NCI-H187 (cell line): ENCODE measurements around the gene TBC1D1.

Source experiments
- DNase-seq, 2 experiments: peaks; one replicate each; lab custom pipeline; 2025; lab: John Stamatoyannopoulos, UW

Gene TBC1D1

DNA sequence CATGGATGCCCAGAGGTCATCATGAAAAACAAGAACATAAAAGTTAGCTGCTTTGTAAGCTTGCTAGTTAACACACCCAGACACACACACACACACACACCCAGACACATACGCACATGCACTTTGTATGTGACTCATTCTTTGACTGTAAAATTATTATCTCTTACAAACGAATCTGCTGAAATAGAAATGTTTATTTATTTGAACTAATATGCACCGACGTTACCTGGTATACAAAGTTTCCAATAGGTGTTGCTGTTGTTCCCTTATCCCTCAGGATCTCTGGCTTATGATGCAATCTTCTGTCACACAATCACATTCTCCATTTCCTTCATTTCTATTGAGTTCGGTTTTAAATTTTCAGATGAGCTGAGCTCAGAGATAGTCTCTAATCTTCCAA lies 278.6 kb downstream of the TBC1D1 start:
- DNase-seq = no peak

DNA sequence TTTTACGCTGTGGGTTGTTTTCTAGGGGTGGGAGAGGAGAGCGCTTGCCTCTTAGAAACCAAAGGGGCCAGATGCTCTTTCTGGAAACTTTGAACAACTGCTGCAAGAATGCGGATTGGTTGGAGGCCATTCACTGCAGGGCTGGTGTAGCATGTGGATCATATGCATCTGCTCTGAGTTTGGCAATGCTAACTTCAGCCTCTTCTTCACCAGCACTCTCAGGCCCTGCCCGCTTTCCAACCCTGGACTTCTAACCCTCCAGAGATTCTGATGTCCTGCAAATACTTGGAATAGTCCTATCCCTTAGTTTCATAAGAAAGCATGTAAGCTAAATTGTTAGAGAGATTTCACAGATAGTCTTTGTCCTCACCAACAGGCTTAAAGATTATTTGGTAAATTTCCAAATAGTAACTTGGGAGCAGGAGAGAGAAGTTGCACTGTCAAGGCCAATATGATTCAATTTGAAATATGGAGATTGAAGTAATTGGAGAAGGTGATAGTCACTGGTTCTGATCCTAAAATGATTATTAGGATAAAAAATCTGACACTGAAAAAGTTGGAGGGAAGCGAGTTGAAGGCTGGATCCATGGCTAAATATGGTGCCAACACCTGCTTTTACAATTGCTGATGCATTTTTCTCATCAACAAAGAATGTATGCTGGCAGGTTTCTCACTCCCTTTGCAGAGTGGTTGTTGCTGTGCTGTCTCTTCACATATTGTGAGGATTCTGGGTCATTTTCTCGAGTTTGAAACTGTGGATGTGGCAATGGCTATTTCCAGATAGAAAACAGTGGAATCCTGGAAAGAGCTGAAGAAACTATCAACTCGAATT lies 279.7 kb downstream of the TBC1D1 start:
- DNase-seq = no peak

DNA sequence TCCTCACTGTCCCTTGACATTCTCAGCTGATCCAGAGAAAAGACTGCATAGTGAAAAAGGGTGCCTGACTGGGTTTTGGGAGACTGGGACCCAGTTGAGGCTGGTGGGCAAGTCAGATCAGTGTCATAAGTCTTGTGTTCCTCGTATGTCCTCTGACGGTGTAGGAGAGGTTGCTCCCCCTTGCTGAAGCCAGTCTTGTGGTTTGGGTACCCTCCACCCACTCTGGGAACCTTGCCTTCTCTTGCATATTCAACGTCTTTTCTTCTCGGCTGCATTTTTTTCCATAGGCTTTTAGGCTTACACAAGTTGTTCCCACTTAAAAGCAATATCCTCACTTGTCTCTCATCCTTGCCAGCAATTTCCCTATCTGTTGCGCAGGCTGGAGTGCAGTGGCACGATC lies 281.2 kb downstream of the TBC1D1 start:
- no peak for DNase-seq

DNA sequence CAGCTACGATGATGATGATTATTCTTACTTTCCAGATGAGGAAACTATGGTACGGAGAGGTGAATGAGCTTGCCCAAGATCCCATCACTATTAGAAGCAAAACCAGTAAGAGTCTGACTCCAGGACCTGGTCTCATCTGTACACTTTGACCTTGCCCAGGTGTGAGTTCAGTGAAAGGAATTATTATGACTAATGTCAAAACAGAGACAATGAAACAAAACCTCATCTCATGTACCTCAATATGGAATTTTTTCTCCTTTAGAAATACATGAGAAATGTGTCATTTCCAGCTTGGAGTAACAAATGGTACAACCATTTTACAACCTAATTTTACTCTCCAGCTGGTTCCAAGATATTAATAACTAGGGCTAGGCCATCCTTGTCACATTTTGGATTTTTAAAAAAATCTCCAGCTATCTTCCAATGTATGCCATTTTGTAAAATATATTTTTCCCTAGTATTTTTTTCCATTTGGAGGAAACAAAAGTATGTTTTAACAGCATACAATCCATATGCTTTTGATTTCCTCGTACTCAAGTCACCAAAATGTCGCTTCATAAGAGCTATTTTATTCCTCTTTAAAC lies 283.1 kb downstream of the TBC1D1 start:
- no peak for DNase-seq

DNA sequence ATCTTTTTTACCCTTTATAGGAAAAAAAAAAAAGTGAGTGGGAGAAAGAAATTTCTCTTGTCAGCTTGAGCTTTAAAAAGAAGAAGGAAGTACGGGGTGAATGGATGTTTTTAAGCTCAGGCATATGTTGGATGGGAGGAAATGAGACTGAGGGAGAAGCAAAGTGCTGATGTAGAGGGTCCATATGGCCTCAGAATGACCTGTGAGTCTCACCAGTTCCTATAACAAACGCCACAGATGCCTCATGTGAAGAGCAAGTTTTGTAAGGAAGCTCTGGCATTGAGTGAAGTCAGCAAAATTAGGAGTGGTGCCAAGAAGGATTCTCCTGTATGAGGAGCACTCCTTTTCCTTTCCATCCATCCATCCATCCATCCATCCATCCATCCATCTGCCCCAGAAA lies 283.9 kb downstream of the TBC1D1 start:
- no peak for DNase-seq

DNA sequence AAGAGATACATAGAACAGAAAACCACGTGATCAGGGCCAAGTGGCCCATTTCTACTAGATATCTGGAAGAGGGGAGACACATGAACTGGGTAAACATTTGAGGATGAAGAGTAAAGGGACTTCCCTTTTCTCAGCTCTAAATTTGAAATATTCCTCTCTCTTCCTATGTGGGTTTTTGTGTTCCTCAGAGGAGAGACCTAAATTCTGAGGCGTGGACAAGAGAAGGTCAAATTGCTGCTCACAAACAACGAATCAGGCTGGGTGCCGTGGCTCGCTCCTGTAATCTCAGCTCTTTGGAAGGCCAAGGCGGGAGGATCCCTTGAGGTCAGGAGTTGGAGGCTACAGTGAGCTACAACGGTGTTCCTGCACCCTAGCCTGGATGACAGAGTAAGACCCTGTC lies 285.3 kb downstream of the TBC1D1 start:
- no peak for DNase-seq

DNA sequence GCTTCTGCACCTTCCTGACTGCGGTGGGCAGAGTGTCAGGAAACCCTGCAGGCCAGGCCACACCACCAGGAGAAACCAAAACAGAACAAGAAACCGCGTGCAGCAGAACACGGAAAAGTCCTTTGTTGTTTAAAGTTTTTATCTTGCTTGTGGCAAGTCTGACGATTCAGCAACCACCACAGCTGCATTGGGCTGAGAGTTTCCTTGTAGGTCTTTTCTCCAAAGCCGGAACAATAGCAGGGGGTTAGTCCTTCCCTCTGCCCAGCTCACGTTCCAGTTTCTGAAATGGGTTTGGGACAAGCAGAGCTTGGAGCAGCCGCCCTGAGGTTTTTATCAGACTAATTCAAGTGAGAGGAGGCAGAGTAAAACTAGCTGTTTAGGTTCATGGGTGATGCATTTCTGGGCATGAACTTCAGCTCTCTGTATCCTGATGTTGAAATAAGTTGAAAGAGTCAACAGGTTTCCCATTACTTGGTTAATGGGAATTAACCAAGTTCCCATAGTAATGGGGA lies 286.2 kb downstream of the TBC1D1 start:
- no peak for DNase-seq

DNA sequence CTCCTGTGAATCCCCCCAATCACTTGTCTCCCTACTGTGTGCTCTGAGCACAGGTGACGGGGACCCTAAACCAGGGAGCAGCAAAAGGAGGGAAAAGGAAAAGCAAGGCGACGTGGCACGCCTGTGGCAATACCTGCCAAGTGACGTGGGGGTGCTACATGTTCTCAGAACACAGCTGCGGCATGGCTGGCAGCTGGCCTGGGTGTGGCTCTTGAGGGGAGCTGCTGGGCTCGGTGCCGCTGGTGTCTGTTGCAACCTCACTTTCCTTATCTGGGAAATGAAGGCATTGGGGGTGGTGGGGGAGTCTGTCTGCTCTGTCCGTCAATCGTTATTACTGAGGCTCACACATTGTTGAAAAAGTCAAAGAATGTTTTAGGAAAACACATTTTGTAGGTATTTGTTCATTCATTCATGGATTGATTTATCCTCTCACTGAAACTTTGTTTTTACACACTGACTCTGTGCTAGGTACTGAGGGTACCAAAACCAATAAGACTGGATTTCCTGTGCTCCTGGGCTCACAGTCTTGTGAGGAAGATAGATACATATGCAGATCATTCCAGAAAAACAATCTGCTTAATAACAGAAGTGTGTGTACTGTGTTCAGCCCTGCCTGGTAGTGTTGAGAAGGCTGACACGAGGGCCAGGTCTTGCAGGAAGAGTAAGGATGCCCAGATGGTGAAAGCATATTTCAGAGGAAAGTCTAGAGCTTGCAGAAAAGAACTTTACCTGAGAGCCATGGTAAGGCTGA lies 286.9 kb downstream of the TBC1D1 start:
- DNase-seq = peak in 1 of 2 experiments; percentile 43

DNA sequence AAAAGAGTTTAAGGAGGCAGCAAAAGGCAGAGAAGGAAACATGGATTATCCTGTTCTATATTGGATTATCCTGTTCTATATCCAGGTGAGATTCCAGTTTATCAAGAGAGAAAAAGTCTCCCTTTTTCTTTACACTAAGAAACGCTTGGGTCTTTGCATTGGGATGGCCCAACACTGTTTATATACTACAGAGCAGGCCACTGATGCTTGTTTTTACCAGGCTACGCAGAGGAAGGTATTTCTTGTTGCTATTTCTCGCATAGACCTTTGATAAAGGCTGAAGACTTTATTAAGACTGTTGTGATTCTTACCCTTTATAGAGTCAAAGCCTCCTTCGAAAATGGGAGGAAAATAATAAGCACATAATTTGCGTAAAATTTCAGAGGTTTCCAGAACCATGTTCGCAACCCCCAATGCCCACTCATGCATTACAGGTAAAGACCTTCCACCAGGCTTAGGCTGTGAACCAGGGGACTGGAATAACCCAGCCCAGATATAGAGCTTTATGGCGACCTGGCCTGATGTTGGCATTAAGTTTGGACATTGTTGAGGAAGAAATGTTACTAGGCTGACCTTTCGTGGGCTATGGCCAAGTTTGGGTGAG lies 287.6 kb downstream of the TBC1D1 start:
- DNase-seq = no peak

DNA sequence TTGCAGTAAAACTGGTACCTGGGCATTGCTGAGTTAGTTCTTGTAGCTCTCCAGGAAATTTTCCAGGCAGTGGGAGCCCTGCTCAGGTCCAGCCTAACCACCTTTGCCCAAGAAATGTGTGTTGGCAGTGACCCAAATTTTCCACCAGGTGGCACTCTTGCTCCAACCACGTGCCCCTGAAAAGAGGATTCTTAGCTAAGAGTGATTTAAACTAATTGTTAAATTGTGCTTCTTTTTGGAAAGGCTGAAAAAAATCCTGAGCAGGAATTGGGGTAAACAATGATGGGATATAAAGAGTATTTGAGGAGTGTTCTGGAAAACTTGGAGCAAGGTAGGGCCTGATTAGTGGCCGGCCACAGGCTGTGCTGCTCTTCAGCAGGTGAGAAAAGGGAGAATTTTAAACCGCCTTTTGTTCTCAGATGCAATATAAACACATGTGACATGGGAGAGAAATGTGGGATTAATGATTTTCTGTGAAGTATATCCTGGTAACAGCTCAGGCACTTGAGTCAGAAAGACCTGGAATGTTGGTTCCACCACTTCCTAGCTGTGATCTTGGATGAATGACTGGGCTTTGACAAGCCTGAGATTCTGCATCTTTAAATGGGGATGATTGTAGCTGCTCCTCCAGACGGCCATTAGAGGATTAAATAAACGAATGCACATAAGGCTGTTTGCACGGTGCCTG lies 288.9 kb downstream of the TBC1D1 start:
- DNase-seq = peak; percentile 55 to 67

DNA sequence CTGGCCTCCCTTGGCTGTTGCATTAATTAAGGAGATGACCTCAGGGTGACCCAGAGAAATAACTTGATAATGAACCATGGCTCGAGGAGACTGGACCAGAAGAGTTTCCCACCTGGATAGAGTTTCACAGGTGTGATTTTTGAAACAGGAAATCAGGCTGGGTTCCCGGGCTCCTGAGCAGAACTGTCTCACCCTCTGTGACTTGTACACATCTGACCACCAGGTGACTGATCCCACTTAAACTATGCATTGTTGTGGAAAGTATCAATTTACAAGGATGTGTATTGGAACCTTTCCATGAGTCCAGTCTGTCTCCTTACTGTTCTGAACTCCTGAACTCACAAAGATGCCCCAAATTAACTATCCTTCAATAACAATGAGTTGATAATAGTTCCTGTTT lies 289.6 kb downstream of the TBC1D1 start:
- DNase-seq = no peak

DNA sequence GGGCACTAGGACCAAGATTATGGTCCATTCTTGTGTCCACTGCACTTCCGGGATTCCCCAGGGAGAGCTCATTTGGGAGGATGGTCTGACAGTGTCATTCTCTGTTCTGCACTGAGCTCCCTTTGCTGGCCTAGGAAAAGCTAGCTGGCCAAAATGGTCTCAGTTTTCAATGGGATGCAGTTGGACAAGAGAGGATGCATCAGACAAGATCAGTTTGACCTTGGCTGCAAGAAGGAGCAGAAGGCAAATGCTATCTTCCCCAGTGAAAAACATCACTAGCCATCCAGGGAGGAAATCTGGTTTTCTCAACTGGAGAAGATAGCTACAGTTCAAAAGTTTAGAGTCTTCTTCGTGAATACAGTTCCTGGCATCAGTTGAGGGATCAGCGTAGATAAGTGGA lies 290.4 kb downstream of the TBC1D1 start:
- DNase-seq = no peak

DNA sequence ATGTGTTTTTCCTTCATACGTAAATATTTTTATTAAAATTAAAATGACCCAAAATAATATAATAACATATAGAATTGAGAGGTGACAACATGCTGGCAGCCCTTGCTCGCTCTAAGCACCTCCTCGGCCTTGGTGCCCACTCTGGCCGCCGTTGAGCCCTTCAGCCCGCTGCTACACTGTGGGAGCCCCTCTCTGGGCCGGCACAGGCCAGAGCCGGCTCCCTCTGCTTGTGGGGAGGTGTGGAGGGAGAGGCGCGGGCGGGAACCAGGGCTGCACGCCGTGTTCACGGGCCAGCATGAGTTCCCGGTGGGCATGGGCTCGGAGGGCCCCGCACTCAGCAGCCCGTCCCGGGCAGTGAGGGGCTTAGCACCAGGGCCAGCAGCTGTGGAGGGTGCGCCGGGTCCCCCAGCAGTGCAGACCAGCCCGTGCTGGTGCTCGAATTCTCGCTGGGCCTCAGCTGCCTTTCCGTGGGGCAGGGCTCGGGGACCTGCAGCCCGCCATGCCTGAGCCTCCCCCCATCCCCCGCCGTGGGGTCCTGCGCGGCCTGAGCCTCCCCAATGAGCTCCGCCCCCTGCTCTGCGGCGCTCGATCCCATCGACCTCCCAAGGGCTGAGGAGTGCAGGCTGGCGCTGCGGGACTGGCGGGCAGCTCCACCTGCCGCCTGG lies 291.6 kb downstream of the TBC1D1 start:
- DNase-seq = no peak

DNA sequence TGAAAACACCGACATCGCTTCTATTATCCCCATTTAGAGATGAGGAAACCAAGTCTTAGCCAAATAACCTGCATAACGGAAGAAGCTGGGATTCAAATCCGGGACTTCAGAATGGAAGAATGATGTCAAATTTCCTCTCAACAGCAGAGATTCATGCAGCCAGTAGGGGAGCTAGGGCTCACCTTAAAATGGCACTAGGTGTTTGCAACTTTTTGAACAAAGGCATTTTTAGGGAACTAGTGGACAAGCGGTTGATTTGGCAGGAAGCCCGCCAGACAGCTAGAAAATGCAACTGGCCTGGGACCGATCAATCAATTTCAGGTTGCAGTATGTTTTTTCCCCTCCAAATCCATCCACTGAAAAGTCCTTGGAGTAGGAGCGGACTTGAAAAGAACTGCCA lies 293.5 kb downstream of the TBC1D1 start:
- DNase-seq = no peak

DNA sequence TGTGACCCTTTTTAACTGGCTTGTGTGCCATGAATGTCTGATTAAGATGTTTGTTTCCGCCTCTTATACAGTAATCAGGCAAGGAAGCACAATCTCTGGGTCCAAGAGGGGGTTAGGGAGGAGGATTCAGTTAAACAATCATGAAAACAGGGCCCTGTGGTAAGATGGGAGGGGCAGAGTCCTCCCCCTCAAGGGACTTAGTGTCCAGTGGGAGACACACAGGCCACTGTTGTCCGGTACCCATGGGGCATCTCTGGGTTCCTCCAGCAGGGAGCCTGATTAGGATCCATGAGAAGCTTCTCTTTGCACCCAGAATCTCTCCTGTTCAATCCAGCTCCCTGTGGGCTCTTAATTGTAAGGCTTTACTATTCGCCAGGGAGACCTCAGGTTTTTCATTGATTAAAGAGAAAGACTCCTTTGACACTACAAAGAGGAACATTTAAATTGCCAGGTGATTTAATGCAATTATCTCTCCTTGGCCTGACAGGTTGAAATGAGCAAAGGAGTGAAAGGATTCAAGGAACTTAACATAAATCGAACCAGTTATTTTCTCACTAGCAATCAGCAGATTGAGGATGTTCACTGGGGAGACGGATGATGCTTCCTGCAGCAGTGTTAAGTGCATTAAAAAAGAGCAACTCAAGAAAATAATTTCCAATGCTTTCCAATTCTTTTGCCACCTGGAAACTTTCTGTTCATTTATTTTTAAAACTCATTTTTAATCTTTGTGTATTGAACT lies 294.7 kb downstream of the TBC1D1 start:
- DNase-seq = no peak

DNA sequence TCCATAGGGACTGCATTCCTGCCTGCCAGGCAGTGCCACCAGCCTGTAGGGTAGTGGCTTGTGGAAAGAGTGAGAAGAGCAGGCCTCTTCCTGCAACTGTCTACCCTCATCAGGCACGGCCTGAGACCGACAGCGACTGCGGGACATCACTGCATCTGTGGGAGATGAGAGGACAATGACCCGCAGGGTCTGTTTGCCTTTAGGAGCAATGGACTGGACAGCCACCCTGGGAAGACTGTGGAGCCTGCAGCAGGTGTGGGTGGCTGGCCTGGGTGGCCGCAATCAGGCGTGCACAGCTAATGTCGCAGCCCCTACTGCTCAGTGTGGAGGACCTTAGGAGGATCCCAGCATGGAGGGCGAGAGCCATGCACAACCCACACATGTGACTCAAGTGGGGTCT lies 297.3 kb downstream of the TBC1D1 start:
- no peak for DNase-seq

DNA sequence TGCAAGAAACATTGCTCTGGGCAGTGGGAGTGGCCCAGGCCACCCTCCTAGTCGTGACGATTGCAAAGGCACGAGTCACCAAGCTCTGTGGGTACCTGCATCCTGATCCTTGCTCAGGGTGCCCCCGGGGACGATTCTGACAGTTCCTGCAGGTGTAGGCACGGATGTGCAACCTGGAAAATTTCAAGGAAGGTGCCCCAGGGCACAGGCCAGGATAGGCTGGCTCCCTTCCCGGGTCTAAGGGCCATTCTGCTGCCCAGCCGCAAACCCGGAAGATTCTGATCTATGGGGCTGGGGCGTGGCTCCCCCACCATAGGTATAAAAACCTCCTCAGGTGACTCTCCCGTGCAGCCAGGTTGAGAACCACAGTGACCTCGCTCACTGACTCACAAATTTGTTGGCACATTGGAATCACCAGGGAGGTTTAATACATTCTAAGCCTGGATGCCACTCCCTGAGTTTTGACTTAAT lies 297.8 kb downstream of the TBC1D1 start:
- no peak for DNase-seq
